Middle frontal gyrus (tissue), 1 donor: ENCODE data around the gene ATF5.
"Not testable (repeated sequence)": the region's sequence is repeated elsewhere in the genome, so short reads cannot be mapped to it uniquely, and the experiment has no call there.

Source experiments
- DNase-seq: peaks from one replicate; pipeline ENCODE4 v3.0.0-alpha.2; 2015; ENCODE audit warnings: low spot score; ENCODE audit errors: extremely low spot score

ATF5 gene

GRCh38 chr19:49949742-49950589, 21.0 kb downstream of the ATF5 start:
- DNase-seq: no peak

DNA sequence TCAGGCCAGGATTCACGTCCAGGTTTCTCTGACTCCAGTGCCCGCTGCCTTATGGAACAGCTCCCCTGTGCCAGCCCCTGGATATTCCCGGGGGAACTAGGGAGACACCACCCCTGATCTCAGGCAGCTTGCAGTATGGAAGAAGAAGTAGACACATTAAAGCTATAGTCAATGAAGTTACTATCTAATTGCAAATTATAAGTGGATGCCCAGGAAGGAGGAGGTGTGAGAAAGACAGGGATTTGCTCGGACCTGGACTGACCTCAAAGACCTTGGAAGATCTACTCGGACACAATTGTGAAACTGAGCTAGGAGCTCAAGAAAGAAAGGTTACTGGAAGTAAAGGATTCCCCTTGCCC, 21.6 kb downstream of the ATF5 start:
- DNase-seq: no peak

GRCh38 chr19:49950956-49951526, 22.0 kb downstream of the ATF5 start:
- DNase-seq: no peak

DNA sequence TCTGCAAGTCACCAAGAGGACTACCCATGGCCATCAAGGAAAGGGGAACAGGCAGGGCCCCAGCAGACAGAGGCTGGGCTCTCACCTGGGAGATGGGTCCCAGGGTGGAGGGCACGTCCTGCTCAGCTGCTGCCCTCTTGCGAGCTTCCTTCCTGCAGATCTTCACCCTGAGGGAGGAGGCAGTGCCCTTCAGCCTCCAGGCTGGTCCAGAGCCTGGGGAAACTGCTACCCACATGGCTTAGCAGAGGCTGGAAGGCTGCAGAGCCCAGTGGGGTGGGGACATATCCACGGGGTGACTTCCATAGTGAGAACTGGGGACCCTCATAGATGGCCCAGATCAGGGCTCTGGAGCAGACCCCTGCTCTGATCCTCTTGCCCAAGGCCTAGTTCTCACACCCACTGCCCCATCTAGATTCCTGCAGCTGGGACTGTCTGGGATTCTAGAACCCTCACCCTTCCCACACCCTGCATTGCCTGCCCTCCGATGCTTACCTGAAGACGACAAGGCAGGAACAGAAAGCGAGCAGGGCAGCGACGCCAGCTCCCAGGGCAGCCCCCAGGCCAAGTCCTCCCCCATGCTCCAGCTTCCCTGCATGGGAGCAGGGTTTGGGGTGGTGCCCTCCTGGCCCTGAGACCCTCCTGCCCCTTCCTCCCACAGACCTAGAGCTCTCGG, 22.9 kb downstream of the ATF5 start:
- no peak for DNase-seq

- DNase-seq: no peak
Measured at GRCh38 chr19:49952479-49952836, 23.5 kb downstream of the ATF5 start.

GRCh38 chr19:49952906-49953305, 23.9 kb downstream of the ATF5 start:
- no peak for DNase-seq

GRCh38 chr19:49953416-49953815, 24.4 kb downstream of the ATF5 start:
- DNase-seq: no peak

DNA sequence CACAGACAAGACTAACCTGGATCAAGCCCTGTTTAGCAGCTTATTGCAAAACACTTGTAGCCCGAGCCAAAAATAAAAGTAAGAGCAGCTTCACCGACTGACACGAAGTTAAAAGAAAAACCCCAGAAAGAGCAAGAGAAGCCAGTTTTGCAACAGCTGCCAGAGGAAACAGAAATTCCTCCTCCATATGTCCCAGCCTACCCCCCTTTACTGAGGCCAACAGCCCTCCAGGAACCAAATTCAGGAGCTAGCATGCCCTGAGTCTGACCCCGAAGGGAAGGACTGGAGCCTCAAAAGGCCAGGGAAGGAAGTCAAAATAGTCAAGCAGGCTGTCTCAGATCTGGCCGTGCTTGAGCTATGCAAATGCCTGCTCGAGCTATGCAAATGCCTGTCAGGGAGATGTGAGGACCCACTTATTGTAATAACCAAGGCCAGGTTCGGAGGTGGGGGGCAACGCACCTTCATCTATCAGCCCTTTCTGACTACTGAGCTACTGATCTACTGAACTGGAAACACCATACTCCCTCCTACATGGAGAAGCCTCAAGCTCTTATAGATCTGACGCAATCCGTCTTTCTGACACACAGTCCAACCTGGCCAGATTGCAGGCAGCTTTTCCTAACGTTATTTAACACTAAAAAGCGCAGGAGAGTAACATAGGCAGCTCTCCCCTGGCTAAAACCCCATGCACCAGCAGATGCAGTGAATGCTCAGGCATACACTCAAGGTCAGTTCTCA, 25.3 kb downstream of the ATF5 start:
- no peak for DNase-seq

DNA sequence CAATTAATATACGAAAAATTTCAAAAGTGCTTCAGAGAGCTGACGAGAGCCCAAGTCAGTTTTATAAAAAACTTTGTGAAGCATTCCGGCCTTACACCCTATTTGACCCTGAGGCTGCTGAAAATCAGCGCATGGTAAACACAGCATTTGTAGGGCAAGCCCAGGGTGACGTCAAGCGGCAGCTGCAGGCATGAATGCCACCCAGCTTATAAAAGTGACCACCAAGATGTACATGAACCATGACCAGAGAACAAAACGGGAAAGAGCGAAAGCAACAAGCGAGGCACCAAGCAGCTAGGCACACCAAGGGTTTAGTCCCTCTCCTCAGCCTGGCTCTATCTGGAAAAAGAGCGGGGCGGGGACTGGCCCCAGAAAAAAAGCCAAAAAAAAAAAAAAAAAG, 25.9 kb downstream of the ATF5 start:
- no peak for DNase-seq

DNA sequence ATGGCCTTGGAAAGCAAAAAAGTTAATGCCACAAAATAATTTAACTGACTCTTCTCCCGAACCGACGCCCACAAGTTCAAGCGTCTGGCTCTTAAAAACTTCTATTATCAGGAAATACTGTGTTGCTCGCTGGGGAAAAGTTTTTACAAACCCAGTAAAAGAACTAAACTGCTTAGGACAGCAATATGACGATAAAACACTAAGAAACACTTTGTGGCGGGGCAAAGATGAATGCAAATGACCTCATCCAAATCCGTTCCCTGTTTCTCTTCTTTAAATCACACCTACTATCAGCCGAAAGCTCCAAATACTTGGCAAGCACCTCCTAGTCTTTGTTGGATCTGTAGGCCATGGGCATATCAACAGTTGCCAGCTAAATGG, 27.1 kb downstream of the ATF5 start:
- DNase-seq: no peak

DNA sequence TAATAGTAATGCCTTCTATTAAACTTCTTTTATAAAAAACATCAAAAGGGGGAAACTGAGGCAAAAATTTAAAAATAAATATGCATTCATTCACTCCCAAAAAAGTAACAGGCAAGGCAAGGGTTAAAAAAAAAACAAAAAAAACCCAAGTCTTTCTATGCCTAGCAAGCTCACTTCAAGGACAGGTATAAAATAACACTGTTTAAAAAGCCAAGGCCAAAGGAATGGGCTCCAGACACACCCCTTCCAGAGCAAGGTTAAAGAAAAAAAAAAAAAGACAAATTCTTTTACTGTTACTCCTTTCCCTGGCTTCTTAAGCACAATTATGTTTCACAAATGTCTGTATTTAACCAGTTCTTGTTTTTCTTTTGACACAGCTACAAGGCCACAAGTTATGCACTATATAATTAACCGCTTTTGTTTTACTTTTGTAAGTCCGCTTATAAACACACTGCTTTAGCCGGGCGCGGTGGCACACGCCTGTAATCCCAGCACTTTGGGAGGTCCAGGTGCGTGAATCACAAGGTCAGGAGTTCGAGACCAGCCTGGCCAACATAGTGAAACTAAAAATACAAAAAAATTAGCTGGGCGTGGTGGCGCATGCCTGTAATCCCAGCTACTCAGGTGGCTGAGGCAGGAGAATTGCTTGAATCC, 28.4 kb downstream of the ATF5 start:
- no peak for DNase-seq

DNA sequence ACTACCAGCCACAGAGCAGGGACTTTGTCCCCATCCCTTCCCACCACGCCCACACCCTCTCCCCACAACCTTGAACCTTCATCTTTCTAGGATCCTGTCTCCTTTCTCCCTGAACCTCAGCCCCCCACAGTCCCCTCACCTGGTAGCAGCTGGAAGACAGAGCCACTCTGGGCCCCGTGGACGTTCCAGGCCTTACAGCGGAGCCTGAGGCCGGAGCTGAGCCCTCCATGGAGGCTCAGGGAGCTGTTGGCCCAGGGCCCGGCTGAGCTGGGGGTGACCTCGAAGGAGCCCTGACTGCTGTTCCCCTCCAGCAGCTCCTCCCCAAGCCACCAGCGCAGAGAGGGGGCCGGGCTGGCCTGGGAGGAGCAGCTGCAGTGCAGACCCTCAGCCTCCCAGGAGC, 29.1 kb downstream of the ATF5 start:
- not testable (repeated sequence) for DNase-seq

DNA sequence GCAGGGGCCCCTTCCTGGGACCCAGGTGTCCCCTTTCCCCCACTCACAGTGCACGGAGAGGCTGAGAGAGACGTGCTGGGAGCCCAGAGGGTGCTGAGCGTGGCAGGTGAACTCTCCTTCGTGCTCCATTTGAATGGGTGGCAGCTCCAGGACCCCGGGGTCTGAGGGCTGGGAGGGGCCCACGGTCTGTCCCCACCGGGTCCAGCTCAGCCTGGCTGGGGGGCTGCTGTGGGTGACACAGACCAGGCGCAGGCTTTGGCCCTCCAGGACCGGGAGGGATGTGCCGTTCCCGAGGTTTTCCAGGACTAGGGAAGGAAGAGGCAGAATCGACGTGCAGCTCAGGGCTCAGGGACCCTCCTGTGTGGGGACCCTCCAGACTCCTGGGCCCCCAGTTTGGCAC, 29.6 kb downstream of the ATF5 start:
- not testable (repeated sequence) for DNase-seq

- DNase-seq: not testable (repeated sequence)
Measured at GRCh38 chr19:49959892-49960291, 30.9 kb downstream of the ATF5 start.

DNA sequence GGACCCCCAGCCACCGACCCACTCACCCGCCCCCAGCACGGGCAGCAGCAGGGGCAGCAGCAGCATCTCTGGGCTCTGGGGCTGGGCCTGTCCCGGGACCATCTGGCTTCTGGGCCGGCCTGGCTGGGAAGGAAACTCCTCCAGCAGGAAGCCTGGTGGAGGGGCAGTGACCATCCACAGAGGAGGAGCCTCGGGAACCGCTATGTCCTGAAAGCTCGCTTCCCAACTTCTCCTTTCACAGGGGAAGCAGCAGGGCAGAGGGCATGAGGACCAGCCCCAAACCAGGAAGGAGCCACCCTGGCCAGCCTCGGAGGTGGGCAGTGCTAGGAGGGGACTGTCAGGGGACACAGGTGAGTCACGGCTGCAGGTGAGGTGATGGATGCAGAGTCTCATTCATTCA, 32.0 kb downstream of the ATF5 start, which contains the start of gene SIGLEC11:
SIGLEC11 (minus strand) TSS at position 193 of the 400 bp plus-strand sequence; CDS start at position 102, 91 bp downstream.
- not testable (repeated sequence) for DNase-seq

DNA sequence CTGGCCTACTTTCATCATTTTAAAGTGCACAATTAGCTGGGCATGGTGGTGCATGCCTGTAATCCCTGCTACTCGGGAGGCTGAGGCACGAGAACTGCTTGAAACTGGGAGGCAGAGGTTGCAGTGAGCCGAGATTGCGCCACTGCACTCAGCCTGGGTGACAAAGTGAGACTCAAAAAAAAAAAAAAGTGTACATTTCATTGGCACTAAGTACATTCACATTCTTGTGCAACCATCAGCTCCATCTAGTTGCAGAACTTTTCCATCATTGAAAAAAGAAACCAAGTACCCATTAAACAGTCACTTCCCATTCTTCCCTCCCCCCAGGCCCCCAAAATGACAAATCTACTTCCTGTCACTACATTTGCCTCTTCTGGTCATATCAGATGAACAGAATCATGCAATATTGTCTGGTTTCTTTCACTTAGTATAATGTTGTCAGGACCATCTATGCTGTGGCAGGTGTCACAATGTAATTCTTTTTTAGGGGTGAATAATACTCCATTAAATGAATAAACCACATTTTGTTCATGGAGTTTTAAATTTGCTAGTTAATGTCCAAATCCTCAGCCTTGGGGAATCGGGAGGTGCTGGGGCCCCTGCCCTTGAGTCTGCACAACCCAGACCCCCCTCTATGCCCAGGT, 39.4 kb downstream of the ATF5 start:
- DNase-seq: no peak

- DNase-seq: not testable (repeated sequence)
Measured at GRCh38 chr19:49969355-49969754, 40.4 kb downstream of the ATF5 start.

DNA sequence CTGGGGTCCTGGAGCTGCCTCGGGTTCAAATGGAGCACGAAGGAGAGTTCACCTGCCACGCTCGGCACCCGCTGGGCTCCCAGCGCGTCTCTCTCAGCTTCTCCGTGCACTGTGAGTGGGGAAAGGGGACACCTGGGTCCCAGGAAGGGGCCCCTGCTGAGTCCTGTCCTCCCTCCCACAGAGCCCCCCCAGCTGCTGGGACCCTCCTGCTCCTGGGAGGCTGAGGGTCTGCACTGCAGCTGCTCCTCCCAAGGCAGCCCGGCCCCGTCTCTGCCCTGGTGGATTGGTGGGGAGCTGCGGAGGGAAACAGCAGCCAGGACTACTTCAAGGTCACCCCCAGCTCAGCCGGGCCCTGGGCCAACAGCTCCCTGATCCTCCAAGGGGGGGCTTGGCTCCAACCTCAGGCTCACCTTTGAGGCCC, 43.0 kb downstream of the ATF5 start:
- DNase-seq: no peak

- no peak for DNase-seq
Measured at GRCh38 chr19:49972841-49973240, 43.8 kb downstream of the ATF5 start.

GRCh38 chr19:49973987-49974386, 45.0 kb downstream of the ATF5 start:
- no peak for DNase-seq

GRCh38 chr19:49975051-49975450, 46.0 kb downstream of the ATF5 start:
- no peak for DNase-seq
